HG03460 (cell line): ENCODE measurements around the gene FCHSD2.
"Not testable (repeated sequence)": the region's sequence is repeated elsewhere in the genome, so short reads cannot be mapped to it uniquely, and the experiment has no call there.

ENCODE experiments used
- ATAC-seq: cut with Tn5 transposase; IDR thresholded peaks from one replicate; pipeline ENCODE4 v1.9.1; 2021; ENCODE audit not compliant: unreplicated experiment

FCHSD2 gene

DNA sequence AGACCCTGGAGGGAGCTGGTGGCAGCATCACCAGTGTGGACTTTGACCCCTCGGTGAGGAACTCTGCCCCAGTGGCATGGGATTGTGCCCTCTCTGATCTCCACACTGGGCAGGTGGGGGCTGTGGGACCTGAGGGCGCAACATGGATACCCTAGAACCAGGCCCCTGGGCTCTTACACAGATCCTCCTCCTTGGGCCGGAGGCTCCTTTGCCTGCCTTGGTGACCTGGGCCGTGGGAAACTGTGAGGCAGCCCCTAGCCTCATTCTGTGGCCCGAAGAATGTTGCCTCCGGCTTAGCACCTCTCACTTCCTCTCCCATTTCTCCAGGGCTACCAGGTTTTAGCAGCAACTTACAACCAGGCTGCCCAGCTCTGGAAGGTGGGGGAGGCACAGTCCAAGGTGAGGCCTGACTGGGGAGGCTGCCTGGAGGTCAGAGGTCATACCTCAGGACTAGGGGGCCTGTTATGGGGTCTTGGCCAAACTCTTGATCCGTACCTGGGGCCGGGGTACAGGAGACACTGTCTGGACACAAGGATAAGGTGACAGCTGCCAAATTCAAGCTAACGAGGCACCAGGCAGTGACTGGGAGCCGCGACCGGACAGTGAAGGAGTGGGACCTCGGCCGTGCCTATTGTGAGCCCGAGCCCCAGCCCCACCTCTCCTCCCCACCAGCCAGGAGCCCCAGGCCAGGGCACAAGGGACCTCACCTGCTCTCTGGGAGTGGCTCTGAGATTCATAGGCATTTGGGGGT, 315.8 kb downstream of the FCHSD2 start:
- no peak for ATAC-seq

DNA sequence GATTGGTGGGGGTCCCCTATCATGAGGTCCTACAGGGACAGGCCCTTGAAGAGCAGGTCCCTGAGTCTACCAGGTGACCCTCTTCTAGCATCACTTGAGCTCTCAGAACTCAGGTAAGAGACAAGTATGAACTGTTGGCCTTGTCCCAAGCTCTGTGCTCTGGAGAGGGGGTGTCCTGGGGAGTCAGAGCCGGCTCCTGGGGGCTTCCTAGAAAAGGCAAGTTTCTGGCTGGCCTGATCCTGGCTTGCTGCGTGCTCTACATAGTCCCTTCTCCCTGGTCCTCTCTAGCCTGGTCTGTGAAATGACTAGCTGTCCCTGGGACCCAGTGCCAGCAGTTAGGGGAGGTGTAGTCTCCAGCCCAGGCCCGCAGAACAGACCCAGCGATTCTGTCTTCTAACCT, 316.5 kb downstream of the FCHSD2 start:
- ATAC-seq = no peak

DNA sequence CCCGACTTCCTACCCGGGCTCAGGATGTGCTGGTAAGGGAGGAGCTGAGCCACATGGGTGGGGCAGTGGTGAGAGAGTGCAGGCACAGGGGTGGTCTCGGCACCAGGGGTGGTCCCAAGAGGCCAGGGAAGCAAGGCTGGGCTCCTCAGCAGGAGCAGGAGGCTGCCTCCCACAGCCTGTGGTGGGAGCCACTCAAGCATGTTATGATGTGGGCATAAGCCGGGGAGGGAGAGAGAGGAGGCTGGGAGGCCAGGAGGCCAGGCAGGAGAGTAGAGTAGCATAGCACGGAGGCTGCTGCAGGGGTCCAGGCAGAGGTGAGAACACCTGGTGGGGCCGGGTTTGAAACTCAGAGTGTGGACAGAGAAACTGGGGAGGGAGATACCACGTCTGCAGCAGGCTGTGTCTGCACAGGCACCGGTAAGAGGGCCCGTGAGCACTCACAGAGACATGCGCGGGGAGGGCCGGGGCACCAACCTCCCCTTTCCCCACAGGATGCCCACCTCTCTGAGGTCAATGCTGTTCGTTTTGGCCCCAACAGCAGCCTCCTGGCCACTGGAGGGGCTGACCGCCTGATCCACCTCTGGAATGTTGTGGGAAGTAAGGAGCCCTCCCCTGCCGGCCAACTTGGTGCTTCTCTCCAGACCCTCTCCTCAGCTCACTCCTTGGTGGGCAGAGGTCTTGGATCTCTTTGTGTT, 317.2 kb downstream of the FCHSD2 start:
- ATAC-seq = no peak

DNA sequence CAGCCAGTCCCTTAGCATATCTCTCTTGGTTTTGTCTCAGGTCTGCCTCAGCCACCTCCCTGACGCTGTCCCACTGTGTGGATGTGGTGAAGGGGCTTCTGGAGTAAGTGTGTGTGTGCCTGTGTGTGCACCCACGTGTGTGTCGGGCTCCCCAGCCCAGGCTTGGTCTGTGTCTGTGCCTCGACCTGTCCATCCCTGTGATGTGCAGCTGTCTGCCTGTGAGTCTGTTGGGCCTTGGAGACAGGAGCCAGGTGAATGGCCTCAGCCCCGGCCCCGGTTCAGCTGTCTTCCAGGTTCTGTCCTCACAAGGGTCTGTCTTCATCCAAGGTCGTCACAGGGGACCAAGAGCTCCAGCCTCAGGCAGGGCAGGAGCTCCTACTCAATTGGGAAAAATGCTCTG, 318.1 kb downstream of the FCHSD2 start:
- no peak for ATAC-seq

DNA sequence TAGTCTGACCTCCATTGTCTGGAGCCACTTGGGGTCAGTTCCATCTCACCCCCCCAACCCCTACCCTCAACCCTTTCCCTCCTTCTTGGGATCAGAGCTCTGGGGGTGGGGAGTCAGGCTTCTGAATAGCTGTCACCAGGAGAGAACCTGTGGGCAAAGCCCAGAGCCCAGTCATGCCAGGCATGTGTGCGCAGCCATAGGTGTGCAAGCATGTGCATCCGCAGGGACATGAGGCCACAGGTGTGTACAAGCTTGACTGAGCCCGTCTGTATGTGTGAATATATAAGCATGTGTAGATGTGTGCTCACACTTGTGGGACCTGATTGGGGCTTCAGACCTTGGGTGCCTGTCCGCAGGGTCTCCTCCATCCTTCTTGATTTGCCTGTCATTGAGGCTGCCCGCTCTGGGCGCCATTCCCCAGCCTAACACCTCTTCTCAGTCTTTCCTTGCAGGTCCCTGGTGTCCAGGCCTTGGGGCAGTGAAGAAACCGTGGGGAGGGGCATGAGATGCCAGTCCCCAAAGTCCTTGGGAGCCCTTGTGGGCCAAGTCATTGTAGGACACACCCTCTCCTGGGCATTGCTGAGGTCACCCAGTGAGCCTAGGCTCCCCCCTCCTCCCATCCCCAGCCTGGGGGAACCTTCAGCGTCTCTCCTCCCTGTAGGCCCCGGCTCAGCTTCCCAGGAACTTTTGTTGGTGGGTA, 318.9 kb downstream of the FCHSD2 start:
- no peak for ATAC-seq

DNA sequence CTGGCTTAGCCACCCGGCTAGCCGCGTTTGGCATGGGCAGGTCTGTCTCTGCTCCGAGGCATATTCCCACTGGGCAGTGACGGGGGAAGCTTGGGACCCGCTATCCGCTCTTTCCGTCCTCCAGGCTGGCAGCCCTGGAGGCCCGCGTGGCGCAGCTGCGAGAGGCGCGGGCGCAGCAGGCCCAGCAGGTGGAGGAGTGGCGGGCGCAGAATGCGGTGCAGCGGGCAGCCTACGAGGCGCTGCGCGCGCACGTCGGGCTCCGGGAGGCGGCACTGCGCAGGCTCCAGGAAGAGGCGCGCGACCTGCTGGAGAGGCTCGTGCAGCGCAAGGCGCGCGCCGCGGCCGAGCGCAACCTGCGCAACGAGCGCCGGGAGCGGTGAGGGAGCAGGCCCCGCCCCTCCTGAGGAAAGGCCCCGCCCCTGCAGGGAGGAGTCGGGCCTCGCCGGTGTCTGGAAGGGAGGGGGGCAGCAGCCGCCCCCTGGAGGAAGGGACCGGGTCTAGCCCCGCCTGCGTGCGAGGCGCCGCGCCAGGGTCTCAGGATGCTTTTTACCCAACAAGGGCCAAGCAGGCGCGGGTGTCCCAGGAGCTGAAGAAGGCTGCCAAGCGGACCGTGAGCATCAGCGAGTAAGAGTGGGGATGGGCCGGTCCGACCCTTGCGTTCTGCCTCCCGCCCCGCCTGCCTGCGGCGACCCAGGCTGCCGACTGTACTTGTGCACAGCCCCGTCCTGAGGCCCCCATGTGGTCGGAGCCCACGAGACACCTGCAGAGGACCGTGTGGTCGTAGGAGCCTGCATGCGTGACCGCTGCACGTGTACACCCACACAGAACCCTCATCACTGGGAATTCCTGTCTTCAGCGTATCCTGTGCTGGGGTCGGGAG, 320.0 kb downstream of the FCHSD2 start:
- peak; percentile 59 for ATAC-seq

DNA sequence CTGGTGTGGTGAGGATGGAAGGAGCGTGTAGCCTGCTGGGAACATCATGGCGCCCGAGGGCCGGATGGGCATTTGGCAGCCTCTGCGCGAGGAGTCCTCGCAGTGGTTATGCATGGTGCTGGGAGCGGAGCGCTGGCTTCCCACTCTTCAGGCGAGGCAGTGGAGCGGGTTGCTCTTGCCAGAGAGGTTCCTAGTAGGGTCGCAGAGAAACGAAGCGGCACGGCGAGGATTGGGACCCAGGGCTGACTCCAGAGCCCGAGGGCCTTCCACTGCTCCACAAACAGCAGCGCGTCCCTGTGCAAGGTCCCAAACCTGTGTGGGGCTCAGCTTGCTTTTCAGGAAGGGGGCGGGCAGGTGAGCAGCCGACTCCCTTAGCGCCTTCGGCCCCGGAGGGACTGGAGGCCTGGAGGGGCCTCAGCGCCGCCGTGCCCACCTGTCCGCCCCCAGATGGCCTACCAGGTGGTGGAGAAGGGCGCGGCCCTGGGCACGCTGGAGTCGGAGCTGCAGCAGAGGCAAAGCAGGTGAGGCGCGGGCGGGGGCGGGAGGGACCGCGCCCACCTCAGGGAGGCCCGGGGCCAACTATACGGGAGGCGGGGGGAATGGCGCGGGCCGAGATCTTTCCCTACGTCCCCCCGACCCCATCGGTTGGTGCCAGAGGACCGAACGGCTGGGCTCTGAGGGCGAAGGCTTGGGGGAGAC, 320.7 kb downstream of the FCHSD2 start:
- ATAC-seq = no peak

DNA sequence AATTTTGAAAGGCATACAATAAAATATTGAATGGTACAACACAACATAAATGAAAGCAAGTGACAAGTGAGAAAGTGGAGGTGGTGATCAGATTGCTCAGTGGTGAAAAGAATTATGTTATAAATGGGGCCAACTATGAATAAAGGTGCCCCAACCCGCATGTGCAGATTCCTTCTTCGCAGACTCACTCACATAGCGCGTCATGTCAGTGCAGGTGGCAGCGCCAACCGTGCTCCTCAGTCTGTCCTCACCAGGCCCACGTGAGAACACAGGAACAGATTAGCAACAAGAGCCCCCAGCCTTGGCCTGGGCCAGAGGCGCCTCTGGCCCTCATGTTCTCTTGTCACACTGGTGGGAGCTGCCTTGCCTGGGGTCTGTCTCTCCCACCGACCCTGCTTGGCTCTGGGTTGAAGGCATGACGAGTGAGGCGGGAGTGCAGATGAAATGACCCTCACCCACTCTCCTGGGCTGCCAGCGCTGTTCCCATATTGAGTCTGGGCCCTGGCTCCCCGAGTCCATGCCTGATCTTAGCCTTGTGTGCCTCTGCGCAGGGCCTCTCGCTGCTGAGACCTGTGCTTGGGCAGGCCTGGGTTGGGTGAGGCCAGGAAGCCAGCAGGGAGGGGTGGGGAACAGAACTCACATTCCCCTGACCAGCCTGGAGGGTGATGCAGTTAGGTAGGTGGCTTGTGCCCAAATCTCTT, 321.5 kb downstream of the FCHSD2 start:
- ATAC-seq = no peak

DNA sequence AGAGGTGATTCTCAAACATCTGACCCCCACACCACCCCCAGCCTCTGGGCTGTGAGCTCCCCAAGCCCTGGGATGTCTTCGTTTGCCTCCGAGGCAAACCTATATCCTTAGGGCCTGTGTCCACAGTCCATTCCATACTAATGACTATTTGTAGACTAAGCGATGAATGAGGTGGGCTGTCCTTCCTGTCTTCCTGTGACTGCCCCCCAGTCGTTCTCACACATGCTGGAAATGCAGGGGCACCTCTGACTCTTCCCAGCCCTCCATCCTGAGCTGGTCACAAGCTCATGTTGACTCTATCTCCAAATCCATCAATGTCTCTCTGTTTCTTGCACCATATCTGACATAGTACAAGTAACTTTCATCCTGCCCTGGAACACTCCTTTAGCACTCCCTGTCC, 323.1 kb downstream of the FCHSD2 start:
- no peak for ATAC-seq

DNA sequence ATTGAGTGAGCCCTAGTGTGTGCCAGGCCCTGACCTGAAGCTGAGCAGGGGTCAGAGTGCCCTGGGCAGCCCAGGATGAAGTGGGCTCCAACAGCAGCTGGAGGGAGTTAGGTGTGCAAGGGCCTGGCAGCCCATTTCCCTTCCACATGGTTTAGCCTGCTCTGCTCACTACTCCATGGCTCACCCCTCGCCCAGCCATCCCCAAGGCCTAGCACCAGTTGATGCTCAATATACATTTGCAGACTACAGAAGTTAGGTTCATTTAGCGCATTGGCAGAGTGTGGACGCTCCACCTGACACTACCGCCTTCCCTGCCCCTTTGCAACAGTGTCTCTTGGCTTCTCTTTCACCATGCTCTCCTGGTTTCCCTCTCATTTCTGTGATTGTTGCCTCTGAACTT, 324.2 kb downstream of the FCHSD2 start:
- ATAC-seq = no peak

DNA sequence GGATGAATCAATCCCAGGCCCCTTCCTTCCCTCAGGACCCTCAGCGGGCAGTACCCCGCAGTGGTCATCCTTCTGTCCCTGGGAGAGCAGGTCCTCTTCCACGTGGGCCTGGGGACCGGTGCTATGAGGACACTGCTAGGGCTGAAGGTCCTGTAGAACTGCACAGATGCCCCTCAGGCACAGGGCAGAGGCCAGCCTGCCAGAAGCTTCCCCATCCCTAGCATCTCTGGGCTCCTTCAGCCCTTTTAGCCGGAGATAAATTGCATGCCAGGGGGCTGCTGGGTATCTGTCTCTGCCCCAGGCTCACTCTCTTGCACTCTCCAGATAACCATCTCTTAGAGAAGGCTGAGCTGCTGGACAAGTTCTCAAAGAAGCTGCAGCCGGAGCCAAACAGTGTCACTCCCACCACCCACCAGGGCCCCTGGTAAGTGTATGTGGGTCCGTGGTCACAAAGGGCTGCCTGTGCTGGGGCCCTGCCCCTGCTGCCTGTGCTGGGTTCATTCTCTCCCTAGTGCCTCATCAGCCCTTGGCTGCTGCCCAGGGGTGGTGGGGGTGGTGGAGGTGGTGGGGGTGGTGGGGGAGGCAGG, 325.6 kb downstream of the FCHSD2 start:
- ATAC-seq = no peak

DNA sequence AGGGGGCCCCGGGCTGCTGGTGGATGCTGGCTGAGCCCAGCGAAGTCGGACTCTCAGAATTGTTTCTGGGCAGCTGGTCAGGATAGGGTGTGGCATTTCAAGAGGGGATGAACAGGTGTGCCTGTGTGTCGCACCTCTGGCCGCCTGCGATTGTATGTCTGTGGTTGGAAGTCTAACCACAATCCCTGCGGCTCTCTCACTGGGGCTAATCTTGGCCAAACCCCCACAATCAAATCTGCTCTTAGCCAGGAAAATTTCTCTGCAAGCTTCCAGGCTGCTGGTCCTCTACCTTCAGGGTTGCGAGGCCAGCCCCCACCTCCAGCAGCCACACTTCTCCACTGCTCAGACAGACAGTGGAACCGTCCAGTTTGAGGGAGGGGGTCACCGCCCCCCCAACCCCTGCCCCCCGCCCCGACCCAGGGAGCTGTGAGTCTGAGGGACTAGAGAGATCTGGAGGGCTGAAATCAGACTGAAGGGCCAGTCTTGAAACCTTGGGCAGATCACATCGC, 327.0 kb downstream of the FCHSD2 start:
- ATAC-seq = peak; percentile 13

DNA sequence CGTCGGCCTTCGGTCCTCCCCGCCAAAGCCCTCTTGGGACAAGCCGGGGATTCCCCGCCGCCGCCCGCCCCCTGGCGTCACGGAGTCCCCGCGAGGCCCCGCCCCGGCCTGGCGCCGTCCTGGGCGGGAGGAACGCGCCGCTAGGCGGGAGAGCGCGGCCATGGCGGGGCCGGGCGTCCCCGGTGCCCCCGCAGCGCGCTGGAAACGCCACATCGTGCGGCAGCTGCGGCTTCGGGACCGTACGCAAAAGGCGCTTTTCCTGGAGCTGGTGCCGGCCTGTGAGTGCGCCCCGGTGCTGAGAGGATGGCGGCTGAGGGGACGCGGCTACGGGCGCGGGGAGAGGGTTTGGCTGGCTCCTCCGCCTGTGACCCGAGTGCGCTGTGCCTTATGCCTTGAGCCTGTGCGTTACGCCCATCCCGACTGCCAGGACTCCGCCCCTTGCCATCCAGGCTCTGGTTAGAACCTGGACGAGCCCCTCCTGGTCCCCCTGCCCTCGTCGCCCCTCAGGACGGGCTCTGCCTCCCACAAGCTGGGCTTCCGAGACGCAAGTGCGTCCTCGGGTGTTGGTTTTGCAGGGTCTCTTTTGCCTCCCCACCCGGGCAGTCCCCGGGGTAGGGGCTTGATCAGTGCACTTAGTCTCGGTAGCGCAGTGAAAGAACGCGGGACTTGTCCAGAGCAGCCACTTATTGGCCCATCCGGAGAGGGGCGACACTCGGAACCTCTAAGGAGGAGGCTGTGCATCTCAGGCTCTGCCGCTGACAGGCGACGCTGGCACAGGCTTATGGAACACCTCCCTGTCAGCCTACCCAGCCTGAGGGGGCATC, 327.6 kb downstream of the FCHSD2 start, which contains the start of gene ATG16L2:
ATG16L2 (plus strand) TSS at position 126 of the 824 bp plus-strand sequence; CDS start at position 161, 35 bp downstream.
- peak; percentile 45 for ATAC-seq

DNA sequence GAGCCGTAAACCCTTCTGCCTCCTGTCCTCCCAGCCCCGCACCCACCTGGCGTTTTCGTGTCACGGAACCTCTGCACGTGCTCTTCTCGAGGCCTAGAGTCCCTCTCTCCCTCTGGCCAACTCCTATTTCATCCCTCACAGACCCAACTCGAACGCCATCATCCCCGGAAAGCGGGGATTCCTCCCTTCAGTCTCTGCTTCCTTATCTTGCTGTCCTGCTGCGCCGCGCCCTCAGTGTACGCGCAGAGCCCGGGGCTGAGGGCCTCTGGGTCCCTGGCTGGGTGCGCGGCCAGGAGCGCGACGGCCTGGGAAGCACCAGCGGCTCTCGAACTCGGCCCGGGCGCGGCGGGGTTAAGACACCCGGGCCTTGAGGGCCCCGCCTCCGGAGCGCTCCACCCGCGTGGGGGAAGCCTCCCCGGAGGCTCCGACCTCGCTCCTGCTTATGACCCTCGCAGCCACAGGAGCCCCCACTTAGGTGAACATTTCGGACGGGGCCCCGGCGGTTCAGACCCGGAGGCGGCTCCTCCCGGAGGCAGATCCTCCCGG, 328.3 kb downstream of the FCHSD2 start:
- ATAC-seq = peak; percentile 41

DNA sequence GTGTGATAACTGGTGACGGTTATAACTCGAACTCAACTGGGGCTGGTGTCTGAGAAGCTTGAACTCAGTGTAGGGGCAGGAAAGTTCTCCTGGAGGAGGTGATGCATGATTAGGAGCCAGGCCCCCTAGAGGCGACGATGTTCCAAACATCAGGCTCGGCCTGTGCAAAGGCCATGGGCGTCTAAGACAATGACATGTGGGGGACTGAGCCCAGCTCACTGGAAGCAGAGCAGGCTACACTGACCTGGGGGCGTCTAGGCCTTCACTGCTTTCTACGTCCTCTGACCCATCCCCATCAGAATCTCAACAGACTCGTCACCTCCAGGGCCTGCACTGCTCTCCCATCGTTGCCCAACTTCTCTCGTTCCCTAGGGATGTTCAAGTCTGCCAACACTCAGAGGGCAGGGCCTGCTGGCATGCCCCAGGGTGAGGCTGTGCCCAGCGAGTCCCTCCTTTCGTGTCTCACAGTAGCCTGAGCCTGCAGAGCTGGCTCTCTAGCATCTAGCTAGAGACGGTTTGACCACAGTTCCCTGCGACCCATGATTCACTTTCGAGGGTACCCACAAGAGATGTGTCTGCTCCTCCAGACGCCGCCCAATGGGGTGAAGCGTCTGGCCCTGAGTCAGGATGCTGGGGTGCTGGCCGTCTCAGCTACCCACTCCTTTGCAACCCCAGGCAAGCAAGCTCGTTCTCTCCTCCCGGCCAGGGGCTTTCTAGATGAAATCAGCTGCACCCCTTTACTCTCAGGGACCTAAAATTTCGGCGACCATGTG, 329.0 kb downstream of the FCHSD2 start:
- ATAC-seq = peak; percentile 23

DNA sequence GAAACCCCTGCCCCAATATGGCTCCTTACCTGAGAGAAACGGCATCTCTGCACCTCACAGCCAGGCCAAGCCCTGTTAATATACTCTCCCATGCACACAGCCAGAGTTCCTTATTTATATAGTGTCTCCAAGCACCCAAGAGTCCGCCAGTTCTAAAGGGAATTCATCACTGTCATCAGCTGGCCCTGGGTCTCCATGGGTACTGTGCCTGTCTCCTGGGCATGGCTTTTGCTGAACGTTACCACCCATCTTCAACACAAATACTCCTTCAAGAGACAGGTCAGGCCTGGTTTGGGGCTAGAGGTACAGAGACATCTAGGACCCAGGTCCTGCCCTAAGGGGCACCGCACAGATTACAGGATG, 329.5 kb downstream of the FCHSD2 start:
- ATAC-seq = no peak

DNA sequence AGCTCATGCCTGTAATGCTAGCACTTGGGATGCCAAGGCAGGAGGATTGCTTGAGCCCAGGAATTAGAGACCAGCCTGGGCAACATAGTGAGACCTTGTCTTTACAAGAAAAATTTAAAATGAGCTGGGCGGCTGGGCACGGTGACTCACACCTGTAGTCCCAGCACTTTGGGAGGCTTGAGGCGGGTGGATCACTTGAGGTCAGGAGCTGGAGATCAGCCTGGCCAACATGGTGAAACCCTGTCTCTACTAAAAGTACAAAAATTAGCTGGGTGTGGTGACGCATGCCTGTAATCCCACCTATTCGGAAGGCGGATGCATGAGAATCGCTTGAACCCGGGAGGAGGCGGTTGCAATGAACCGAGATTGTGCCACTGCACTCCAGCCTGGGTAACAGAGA, 330.4 kb downstream of the FCHSD2 start:
- ATAC-seq = not testable (repeated sequence)
